ENCODE measurements around the gene C1QTNF8. TPM values are rescaled to one million over a fixed set of nuclear protein-coding genes. Genes with fewer than 3 reads are reported as not detected.

Gene C1QTNF8
- total and polyA plus RNA-seq, 4 donors: not detected

GRCh38 chr16:1066584-1067172, 29.4 kb downstream of the C1QTNF8 start:
- no peaks in the 10 kb centered on the region for H3K4me1 ChIP-seq (ENCODE audit: control insufficient read depth in 4 of 4, insufficient read depth in 4 of 4, low read length in 3 of 4)
- no peak for DNase-seq (ENCODE audit: low spot score)
- H3K27me3 ChIP-seq (ENCODE audit: control insufficient read depth in 4 of 4, insufficient read depth in 4 of 4, low read length in 3 of 4): peaks cover 0 to 34% (median 3%) of the 10 kb centered on the region in 4 donors
- WGBS: 57% methylated on average over 24 of the region's 24 CpGs
- no peak overlapping the region for H3K9ac ChIP-seq (ENCODE audit: low read depth in 1 of 2, low read length in 2 of 2)
- no peaks in the 10 kb centered on the region for H3K9me3 ChIP-seq (ENCODE audit: control insufficient read depth in 4 of 4, low read length in 3 of 4)
- TF ChIP-seq RAD21 (IDR thresholded peaks at IDR 0.05) (no peak), HNF4G (IDR thresholded peaks at IDR 0.05) (no peak), TAF1 (conservative IDR thresholded peaks at IDR 0.05) (no peak), SP1 (IDR thresholded peaks at IDR 0.05) (no peak), JUND (IDR thresholded peaks at IDR 0.05) (no peak), HNF4A (conservative IDR thresholded peaks at IDR 0.05) (no peak), FOXA2 (IDR thresholded peaks at IDR 0.05) (no peak)
- TF ChIP-seq, protein P1, sequence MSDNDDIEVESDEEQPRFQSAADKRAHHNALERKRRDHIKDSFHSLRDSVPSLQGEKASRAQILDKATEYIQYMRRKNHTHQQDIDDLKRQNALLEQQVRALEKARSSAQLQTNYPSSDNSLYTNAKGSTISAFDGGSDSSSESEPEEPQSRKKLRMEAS (IDR thresholded peaks at IDR 0.05): no peak
- TF ChIP-seq, protein P2, sequence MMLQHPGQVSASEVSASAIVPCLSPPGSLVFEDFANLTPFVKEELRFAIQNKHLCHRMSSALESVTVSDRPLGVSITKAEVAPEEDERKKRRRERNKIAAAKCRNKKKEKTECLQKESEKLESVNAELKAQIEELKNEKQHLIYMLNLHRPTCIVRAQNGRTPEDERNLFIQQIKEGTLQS (IDR thresholded peaks at IDR 0.05): no peak
- H3K36me3 ChIP-seq (ENCODE audit: control insufficient read depth in 4 of 4, insufficient read depth in 3 of 4, low read depth in 1 of 4, low read length in 3 of 4): no peaks in the 10 kb centered on the region
- H3K4me3 ChIP-seq (ENCODE audit: low read depth in 1 of 3, low read length in 3 of 3): no peak overlapping the region
- H3K27ac ChIP-seq (ENCODE audit: low read depth in 1 of 2, low read length in 2 of 2): no peak overlapping the region

GRCh38 chr16:1065469-1066128, 30.4 kb downstream of the C1QTNF8 start:
- Histone ChIP-seq H3K27ac (ENCODE audit: low read depth in 1 of 2, low read length in 2 of 2) (no peak overlapping the region), H3K4me3 (ENCODE audit: low read depth in 1 of 3, low read length in 3 of 3) (no peak overlapping the region), H3K36me3 (ENCODE audit: control insufficient read depth in 4 of 4, insufficient read depth in 3 of 4, low read depth in 1 of 4, low read length in 3 of 4) (no peaks in the 10 kb centered on the region), H3K27me3 (ENCODE audit: control insufficient read depth in 4 of 4, insufficient read depth in 4 of 4, low read length in 3 of 4) (peaks cover 0 to 28% (median 4%) of the 10 kb centered on the region in 4 donors), H3K4me1 (ENCODE audit: control insufficient read depth in 4 of 4, insufficient read depth in 4 of 4, low read length in 3 of 4) (no peaks in the 10 kb centered on the region), H3K9ac (ENCODE audit: low read depth in 1 of 2, low read length in 2 of 2) (no peak overlapping the region), H3K9me3 (ENCODE audit: control insufficient read depth in 4 of 4, low read length in 3 of 4) (no peaks in the 10 kb centered on the region)
- no peak for DNase-seq (ENCODE audit: low spot score)
- WGBS: 38% methylated on average over 55 of the region's 55 CpGs
- TF ChIP-seq HNF4G (IDR thresholded peaks at IDR 0.05) (no peak), RAD21 (IDR thresholded peaks at IDR 0.05) (no peak), JUND (IDR thresholded peaks at IDR 0.05) (no peak), GABPA (IDR thresholded peaks at IDR 0.05 in 1 of 2, conservative IDR thresholded peaks at IDR 0.05 in 1 of 2) (no peak), EGR1 (IDR thresholded peaks at IDR 0.05; ENCODE audit: low read depth in 2 of 2) (no peak)

DNA sequence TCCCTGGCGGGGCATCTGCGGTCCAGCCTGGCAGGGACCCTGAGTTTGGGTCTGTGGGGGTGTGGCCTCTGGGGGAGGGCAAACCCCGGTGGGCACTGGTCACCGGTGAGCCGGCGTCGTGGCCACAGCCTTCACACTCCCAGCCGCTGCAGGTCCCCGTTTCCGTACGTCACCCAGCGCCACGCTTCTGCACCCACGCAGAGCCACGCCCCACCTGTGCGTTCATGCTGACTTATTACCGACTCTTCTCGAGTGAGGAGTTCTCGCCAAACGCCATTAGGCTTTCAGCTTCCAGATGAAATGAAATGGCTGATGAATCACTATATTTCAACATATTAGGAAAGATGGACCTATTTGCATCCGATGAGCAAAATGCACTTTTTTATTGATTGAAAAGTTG, 32.3 kb downstream of the C1QTNF8 start:
- Histone ChIP-seq H3K27me3 (ENCODE audit: control insufficient read depth in 4 of 4, insufficient read depth in 4 of 4, low read length in 3 of 4) (peaks cover 0 to 17% (median 4%) of the 10 kb centered on the region in 4 donors), H3K9ac (ENCODE audit: low read depth in 1 of 2, low read length in 2 of 2) (no peak overlapping the region), H3K27ac (ENCODE audit: low read depth in 1 of 2, low read length in 2 of 2) (no peak overlapping the region), H3K36me3 (ENCODE audit: control insufficient read depth in 4 of 4, insufficient read depth in 3 of 4, low read depth in 1 of 4, low read length in 3 of 4) (no peaks in the 10 kb centered on the region), H3K4me3 (ENCODE audit: low read depth in 1 of 3, low read length in 3 of 3) (no peak overlapping the region), H3K4me1 (ENCODE audit: control insufficient read depth in 4 of 4, insufficient read depth in 4 of 4, low read length in 3 of 4) (no peaks in the 10 kb centered on the region), H3K9me3 (ENCODE audit: control insufficient read depth in 4 of 4, low read length in 3 of 4) (no peaks in the 10 kb centered on the region)
- TF ChIP-seq FOXA2 (IDR thresholded peaks at IDR 0.05) (no peak), FOXA1 (IDR thresholded peaks at IDR 0.05) (no peak), GABPA (IDR thresholded peaks at IDR 0.05 in 1 of 2, conservative IDR thresholded peaks at IDR 0.05 in 1 of 2) (no peak), HNF4A (conservative IDR thresholded peaks at IDR 0.05) (no peak), JUND (IDR thresholded peaks at IDR 0.05) (no peak), YY1 (IDR thresholded peaks at IDR 0.05) (no peak), NR2F2 (IDR thresholded peaks at IDR 0.05) (no peak), RAD21 (IDR thresholded peaks at IDR 0.05) (no peak), HNF4G (IDR thresholded peaks at IDR 0.05) (no peak), EGR1 (IDR thresholded peaks at IDR 0.05; ENCODE audit: low read depth in 2 of 2) (no peak), TAF1 (conservative IDR thresholded peaks at IDR 0.05) (no peak), SP1 (IDR thresholded peaks at IDR 0.05) (no peak)
- TF ChIP-seq, protein P1 (IDR thresholded peaks at IDR 0.05): no peak
- DNase-seq (ENCODE audit: low spot score): no peak
- 71% methylated on average over 21 of the region's 21 CpGs for WGBS

All from liver (tissue), 9 donors.